Measurements from ENCODE around the gene NTM.

Gene NTM

GRCh38 chr11:131957875-131958274 is 587.5 kb downstream of the NTM start:
- Histone ChIP-seq H3K4me2 (ENCODE audit: low read length) (no peak overlapping the region), H3K27me3 (ENCODE audit: control insufficient read depth, low read length) (no peaks in the 10 kb centered on the region), H3F3A (ENCODE audit: control insufficient read depth, insufficient read depth) (no peaks in the 10 kb centered on the region), H3K9me2 (replicated peaks; ENCODE audit: control insufficient read depth, low read length) (no peaks in the 10 kb centered on the region), H3K4me3 (ENCODE audit: low read length) (no peak overlapping the region), H3K36me3 (ENCODE audit: control insufficient read depth, low read length) (no peaks in the 10 kb centered on the region), H3K9me3 (ENCODE audit: control insufficient read depth, insufficient read depth, low read length) (no peaks in the 10 kb centered on the region), H3K27ac (ENCODE audit: low read depth, low read length) (no peak overlapping the region), H4K20me1 (ENCODE audit: control insufficient read depth, insufficient read depth, low read depth, low read length) (no peaks in the 10 kb centered on the region), H3K4me1 (ENCODE audit: control insufficient read depth, low read length) (no peaks in the 10 kb centered on the region), H3K79me2 (ENCODE audit: control insufficient read depth, low read length) (no peaks in the 10 kb centered on the region)
- no peak for TF ChIP-seq EZH2phosphoT487 (IDR thresholded peaks at IDR 0.05; ENCODE audit: borderline replicate concordance, low read length)
- TF ChIP-seq, protein P1, sequence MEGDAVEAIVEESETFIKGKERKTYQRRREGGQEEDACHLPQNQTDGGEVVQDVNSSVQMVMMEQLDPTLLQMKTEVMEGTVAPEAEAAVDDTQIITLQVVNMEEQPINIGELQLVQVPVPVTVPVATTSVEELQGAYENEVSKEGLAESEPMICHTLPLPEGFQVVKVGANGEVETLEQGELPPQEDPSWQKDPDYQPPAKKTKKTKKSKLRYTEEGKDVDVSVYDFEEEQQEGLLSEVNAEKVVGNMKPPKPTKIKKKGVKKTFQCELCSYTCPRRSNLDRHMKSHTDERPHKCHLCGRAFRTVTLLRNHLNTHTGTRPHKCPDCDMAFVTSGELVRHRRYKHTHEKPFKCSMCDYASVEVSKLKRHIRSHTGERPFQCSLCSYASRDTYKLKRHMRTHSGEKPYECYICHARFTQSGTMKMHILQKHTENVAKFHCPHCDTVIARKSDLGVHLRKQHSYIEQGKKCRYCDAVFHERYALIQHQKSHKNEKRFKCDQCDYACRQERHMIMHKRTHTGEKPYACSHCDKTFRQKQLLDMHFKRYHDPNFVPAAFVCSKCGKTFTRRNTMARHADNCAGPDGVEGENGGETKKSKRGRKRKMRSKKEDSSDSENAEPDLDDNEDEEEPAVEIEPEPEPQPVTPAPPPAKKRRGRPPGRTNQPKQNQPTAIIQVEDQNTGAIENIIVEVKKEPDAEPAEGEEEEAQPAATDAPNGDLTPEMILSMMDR (IDR thresholded peaks at IDR 0.05; ENCODE audit: low read depth, low read length, poor library complexity, severe bottlenecking): no peak

DNA sequence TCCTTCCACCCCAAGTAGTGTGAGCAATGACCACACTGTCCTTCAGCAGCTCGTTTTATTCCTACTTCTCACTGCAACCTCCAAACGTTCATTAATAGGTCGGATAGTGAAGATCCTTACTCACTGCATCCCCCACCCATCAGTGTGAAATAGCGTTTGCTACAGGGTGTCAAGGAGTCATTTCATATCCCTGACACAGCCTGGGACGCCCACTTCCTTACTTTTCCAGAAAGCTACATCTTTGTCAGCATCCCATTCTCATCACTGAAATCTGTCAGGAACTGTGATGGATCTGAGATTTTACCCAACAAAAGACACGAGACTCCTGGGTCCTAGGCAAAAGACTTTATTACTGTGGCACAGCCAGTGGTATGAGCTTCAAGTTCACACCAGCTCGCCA is 592.4 kb downstream of the NTM start:
- Histone ChIP-seq H3K27me3 (ENCODE audit: control insufficient read depth, low read length) (no peaks in the 10 kb centered on the region), H3K79me2 (ENCODE audit: control insufficient read depth, low read length) (no peaks in the 10 kb centered on the region), H3K4me2 (ENCODE audit: low read length) (no peak overlapping the region), H3K9me3 (ENCODE audit: control insufficient read depth, insufficient read depth, low read length) (no peaks in the 10 kb centered on the region), H4K20me1 (ENCODE audit: control insufficient read depth, insufficient read depth, low read depth, low read length) (no peaks in the 10 kb centered on the region), H3K36me3 (ENCODE audit: control insufficient read depth, low read length) (no peaks in the 10 kb centered on the region), H3K4me1 (ENCODE audit: control insufficient read depth, low read length) (no peaks in the 10 kb centered on the region), H3K27ac (ENCODE audit: low read depth, low read length) (no peak overlapping the region), H3K4me3 (ENCODE audit: low read length) (no peak overlapping the region), H3K9me2 (replicated peaks; ENCODE audit: control insufficient read depth, low read length) (no peaks in the 10 kb centered on the region), H3F3A (ENCODE audit: control insufficient read depth, insufficient read depth) (no peaks in the 10 kb centered on the region)
- no peak for TF ChIP-seq EZH2phosphoT487 (IDR thresholded peaks at IDR 0.05; ENCODE audit: borderline replicate concordance, low read length)
- TF ChIP-seq, protein P1 (IDR thresholded peaks at IDR 0.05; ENCODE audit: low read depth, low read length, poor library complexity, severe bottlenecking): no peak

DNA sequence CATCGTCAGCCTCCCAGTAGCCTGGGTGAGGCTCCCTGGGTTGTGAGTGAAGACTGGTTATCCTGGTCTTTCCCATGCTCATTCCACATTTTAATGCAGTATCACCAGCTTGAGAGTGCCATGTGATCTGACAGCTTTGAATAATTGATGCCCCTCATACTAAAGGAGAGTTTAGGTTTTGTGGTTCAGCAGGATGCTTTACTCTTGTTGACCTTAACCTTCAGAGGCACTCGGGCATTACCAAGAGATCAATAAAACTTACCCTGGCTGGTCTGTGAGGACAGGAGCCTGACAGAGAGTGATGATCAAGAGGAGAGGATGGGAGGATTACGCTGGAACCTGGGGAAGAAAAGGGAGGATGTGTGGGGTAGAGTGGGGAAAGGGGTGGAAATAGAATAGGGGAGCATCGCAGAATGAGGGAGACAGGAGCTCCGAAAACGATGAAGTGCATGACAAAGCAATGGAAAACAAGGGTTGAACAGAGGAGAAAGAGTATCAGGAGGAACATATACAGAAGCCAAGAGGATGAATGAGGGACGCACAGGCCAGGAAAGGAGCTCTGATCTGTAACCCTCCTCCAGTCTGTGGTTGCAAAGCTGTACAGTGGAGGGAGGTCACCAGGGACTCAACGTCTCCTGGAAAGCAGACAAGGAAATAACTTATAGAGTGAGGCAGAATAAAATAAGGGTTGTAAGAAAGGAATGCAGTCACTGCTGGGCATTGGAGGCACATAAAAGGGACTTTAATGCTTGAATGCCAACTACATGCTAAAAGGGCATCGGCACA is 594.5 kb downstream of the NTM start:
- Histone ChIP-seq H3K9me2 (replicated peaks; ENCODE audit: control insufficient read depth, low read length) (no peaks in the 10 kb centered on the region), H3K27me3 (ENCODE audit: control insufficient read depth, low read length) (no peaks in the 10 kb centered on the region), H3K27ac (ENCODE audit: low read depth, low read length) (no peak overlapping the region), H3K4me1 (ENCODE audit: control insufficient read depth, low read length) (no peaks in the 10 kb centered on the region), H3K9me3 (ENCODE audit: control insufficient read depth, insufficient read depth, low read length) (no peaks in the 10 kb centered on the region), H3K4me3 (ENCODE audit: low read length) (no peak overlapping the region), H3K4me2 (ENCODE audit: low read length) (no peak overlapping the region), H4K20me1 (ENCODE audit: control insufficient read depth, insufficient read depth, low read depth, low read length) (no peaks in the 10 kb centered on the region), H3K79me2 (ENCODE audit: control insufficient read depth, low read length) (no peaks in the 10 kb centered on the region), H3F3A (ENCODE audit: control insufficient read depth, insufficient read depth) (no peaks in the 10 kb centered on the region), H3K36me3 (ENCODE audit: control insufficient read depth, low read length) (no peaks in the 10 kb centered on the region)
- no peak for TF ChIP-seq EZH2phosphoT487 (IDR thresholded peaks at IDR 0.05; ENCODE audit: borderline replicate concordance, low read length)
- TF ChIP-seq, protein P1 (IDR thresholded peaks at IDR 0.05; ENCODE audit: low read depth, low read length, poor library complexity, severe bottlenecking): no peak
